Measurements from ENCODE around the gene ANGPTL5. TPM values are rescaled to one million over a fixed set of nuclear protein-coding genes. Genes with fewer than 3 reads are reported as not detected.
A peak's percentile ranks its signal among the peaks of the same experiment; 100 is the strongest.

ANGPTL5 gene
- total and polyA plus RNA-seq, 7 donors: 0.23 to 2.5 (median 0.48) TPM; not detected in 3

- TF ChIP-seq CTCF (IDR thresholded peaks at IDR 0.05) (no peak), EP300 (IDR thresholded peaks at IDR 0.05) (no peak), POLR2AphosphoS5 (IDR thresholded peaks at IDR 0.05) (no peak), POLR2A (IDR thresholded peaks at IDR 0.05) (no peak)
- H3K27me3 ChIP-seq: no peaks in the 10 kb centered on the region
- H3K9me3 ChIP-seq: no peaks in the 10 kb centered on the region
- 86 to 91% methylated on average over 5 of the region's 5 CpGs for WGBS, 2 donors
- no peak for DNase-seq
- no peak overlapping the region for H3K27ac ChIP-seq
- no peak overlapping the region for H3K4me3 ChIP-seq
- H3K4me1 ChIP-seq: no peaks in the 10 kb centered on the region
- intact Hi-C loops (cut with DNase I): no loop called here
- H3K36me3 ChIP-seq: no peaks in the 10 kb centered on the region
Measured at GRCh38 chr11:101929294-101929915, 13.1 kb upstream of the ANGPTL5 start.

GRCh38 chr11:101923554-101923953 is 7.2 kb upstream of the ANGPTL5 start:
- no peaks in the 10 kb centered on the region for H3K36me3 ChIP-seq
- WGBS, 2 donors: 22 to 71% methylated on average over 2 of the region's 2 CpGs
- no peak overlapping the region for H3K27ac ChIP-seq
- no peaks in the 10 kb centered on the region for H3K4me1 ChIP-seq
- H3K9me3 ChIP-seq: no peaks in the 10 kb centered on the region
- no peak for DNase-seq
- TF ChIP-seq POLR2A (IDR thresholded peaks at IDR 0.05) (no peak), EP300 (IDR thresholded peaks at IDR 0.05) (no peak), POLR2AphosphoS5 (IDR thresholded peaks at IDR 0.05) (no peak), CTCF (IDR thresholded peaks at IDR 0.05) (no peak)
- intact Hi-C loops (cut with DNase I): no loop called here
- H3K4me3 ChIP-seq: no peak overlapping the region
- no peaks in the 10 kb centered on the region for H3K27me3 ChIP-seq

GRCh38 chr11:101920992-101921391 is 4.7 kb upstream of the ANGPTL5 start:
- TF ChIP-seq POLR2A (IDR thresholded peaks at IDR 0.05) (no peak), CTCF (IDR thresholded peaks at IDR 0.05) (no peak), EP300 (IDR thresholded peaks at IDR 0.05) (no peak), POLR2AphosphoS5 (IDR thresholded peaks at IDR 0.05) (no peak)
- no peaks in the 10 kb centered on the region for H3K27me3 ChIP-seq
- no peak overlapping the region for H3K27ac ChIP-seq
- H3K36me3 ChIP-seq: no peaks in the 10 kb centered on the region
- intact Hi-C loops (cut with DNase I): no loop called here
- no peak for DNase-seq
- peaks cover 0 to 7% (median 5%) of the 10 kb centered on the region in 4 donors for H3K4me1 ChIP-seq
- H3K9me3 ChIP-seq: no peaks in the 10 kb centered on the region
- H3K4me3 ChIP-seq: no peak overlapping the region
- WGBS, 2 donors: 88 to 92% methylated on average over 1 of the region's 1 CpG

GRCh38 chr11:101917226-101917625 is 904 bp upstream of the ANGPTL5 start:
- Histone ChIP-seq H3K36me3 (no peaks in the 10 kb centered on the region), H3K27ac (peak overlapping the region in 1 of 4 donors; percentile 84), H3K27me3 (no peaks in the 10 kb centered on the region), H3K4me3 (no peak overlapping the region), H3K9me3 (no peaks in the 10 kb centered on the region), H3K4me1 (peaks cover 0 to 25% (median 14%) of the 10 kb centered on the region in 4 donors)
- intact Hi-C loops (cut with DNase I): no loop called here
- TF ChIP-seq POLR2AphosphoS5 (IDR thresholded peaks at IDR 0.05) (no peak), EP300 (IDR thresholded peaks at IDR 0.05) (no peak), CTCF (IDR thresholded peaks at IDR 0.05) (no peak), POLR2A (IDR thresholded peaks at IDR 0.05) (no peak)
- DNase-seq: no peak

All from sigmoid colon (tissue), 7 donors.